ENCODE results near the gene TEAD4.

The TEAD4 gene

GRCh38 chr12:2960390-2960956, 1.3 kb downstream of the TEAD4 start:
- DNase-seq (ENCODE audit: low read depth in 1 of 2, low spot score in 1 of 2): no peak

DNA sequence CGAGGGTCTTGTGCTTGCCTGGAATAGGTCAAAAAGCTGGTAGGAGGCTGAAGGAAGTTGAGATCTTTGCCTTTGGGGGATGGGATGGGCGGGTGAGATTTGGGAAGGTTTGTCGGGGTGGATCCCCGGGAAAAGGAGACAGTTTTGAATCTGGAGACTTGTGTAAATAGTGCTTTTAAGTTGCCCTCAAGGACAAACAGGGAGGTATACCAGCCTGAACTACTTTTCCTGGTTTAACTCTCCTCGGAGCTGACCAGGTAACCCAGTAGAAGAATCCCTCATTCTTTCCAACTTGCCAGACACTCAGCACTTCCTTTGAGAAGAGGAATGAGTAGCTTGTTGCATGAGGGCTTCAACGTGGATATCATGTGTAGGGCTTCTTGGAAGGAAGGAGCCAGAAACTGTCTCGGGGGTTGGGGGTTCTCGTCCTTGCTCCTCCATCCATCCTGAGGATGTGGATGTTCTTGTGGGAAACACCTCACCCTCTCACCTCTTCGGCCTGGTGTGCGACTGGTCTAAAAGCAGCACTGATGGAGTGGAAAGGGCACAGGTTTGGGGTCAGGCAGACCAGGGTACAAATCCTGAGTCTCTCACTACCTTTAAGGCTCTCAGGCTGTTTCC, 1.9 kb downstream of the TEAD4 start:
- no peak for DNase-seq (ENCODE audit: low read depth in 1 of 2, low spot score in 1 of 2)

DNA sequence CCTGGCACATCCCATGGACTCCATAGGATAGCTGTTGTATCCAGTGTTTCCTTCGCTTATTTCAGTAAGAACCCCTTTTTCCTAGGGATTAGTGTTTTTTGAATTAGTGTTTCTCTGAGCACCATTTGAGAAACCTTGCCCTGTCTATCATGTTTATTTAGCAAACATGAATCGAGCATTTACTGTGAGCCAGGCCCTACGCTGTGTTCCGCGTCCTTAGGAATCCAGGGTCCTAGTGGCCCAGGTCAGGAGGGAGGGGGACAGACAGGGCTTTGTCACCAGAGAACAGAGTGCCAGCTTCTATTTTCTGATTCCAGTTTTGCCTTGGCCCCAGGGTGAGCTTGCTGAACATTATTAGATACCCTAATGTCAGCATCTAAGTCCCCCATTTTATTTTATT, 2.5 kb downstream of the TEAD4 start:
- DNase-seq (ENCODE audit: low read depth in 1 of 2, low spot score in 1 of 2): no peak

DNA sequence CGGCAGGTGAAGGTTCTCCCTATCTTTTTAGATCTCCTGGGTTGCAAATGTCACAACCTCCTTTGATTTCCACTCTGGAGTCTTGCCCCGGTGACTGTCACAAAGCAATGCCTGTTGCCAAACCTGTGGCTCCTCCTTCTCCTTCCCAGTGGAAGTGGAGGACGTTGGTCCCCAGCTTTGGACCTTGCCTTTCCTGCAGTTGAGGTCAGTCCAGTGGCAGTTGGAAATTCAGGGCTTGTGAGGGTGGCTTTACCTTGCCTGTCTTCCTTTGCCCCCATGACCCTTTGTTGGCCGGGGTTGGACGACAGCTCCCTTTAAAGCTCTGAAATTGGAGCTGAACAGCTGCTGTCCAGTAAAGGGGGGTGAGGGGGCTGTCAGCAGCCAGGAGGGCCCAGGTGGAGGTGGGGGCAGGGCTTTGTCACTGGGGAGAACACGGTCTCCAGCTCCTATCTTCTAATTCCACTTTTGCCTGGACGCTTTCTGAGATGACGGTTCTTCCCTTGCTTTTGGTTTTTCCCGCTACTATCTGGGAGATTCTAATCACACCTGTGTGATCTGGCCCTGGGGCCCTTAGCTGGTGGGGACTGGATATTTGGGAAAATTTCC, 4.1 kb downstream of the TEAD4 start:
- no peak for DNase-seq (ENCODE audit: low read depth in 1 of 2, low spot score in 1 of 2)

DNA sequence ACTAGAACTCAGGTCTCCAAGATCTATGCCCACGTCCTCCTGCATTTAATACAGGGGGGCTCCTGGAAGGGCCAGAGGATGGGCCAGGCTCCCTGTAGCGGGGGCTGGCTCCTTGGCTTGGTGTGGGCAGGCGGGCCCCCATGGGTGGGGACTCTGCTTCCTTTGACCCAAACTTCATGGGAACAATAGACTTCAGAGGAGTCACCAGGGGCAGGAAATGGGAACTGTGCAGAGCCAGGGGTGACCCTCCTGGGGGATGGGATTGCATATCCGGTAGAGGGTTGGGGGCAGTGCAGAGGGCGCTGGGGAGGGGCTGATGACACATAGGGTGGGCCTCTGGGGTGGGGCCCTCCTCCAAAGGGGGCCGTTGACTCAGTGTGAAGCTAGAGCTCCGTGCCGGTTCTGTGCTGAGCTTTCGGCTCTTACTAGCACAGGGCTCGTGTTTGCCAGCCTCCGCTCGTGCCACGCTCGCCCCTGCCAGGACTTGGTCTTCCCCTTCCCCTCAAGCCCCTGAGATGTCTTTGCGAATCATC, 4.6 kb downstream of the TEAD4 start:
- DNase-seq (ENCODE audit: low read depth in 1 of 2, low spot score in 1 of 2): no peak

- DNase-seq (ENCODE audit: low read depth in 1 of 2, low spot score in 1 of 2): no peak
These were observed 8.5 kb downstream of the TEAD4 start for GRCh38 chr12:2967651-2968050.

DNA sequence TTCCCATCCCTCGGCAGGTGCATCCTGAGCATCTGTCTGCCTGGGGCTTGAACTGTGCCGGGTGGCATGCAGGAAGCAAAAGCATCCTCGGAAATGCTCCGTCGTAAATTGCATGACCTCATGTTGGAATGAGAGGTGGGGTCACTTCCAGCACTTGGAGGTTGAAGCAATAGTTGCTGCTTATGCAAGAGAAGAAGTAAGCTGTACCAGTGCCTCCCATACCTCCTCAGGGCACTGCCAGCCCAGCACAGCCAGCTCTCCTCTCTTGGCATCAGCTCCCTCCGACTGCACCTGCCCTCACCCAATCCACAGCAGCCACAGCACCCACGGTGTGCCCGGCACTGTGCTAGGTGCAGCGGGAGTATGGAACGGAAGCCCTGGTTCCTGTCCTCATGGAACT, 11.5 kb downstream of the TEAD4 start:
- no peak for DNase-seq (ENCODE audit: low read depth in 1 of 2, low spot score in 1 of 2)

DNA sequence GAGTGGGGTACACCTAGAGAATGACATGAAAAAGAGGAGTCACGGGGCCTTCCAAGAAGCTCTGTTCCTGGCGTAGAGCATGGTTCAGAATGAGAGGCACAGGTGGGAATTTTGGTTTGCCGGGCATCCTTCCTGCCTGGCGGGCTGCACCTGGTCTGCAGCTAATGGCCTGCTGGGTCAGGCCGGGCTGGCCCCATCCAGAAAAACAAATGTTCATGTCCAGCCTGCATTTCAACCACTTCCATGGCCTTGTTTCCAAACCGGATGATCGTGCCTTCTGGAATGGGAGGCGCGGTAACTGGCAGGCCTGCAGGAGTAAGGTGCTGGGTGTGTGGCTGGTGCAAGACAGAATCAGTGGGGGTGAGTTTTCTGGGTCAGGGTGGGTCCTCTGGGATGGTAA, 14.4 kb downstream of the TEAD4 start:
- no peak for DNase-seq (ENCODE audit: low read depth in 1 of 2, low spot score in 1 of 2)

DNA sequence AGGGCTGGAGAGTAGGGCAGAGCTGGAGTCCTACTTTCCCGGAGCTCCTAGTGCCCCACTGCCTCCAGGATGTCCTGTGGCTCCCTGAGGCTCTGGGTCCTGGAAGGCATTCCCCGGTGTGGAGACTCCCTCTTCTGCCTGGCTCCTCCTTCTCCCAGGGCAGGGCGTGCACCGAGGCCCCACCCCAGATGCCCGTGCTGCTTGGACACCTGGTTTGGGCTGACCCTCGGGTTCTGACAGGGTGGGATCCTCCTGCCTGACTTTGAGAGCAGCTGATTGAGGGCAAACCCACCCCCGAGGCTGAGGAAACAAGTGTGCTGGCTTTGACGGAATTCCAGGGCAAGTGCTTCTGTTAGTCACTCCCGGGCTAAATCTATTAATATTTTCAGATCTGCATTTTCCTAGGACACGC, 15.4 kb downstream of the TEAD4 start:
- DNase-seq (ENCODE audit: low read depth in 1 of 2, low spot score in 1 of 2): no peak

DNA sequence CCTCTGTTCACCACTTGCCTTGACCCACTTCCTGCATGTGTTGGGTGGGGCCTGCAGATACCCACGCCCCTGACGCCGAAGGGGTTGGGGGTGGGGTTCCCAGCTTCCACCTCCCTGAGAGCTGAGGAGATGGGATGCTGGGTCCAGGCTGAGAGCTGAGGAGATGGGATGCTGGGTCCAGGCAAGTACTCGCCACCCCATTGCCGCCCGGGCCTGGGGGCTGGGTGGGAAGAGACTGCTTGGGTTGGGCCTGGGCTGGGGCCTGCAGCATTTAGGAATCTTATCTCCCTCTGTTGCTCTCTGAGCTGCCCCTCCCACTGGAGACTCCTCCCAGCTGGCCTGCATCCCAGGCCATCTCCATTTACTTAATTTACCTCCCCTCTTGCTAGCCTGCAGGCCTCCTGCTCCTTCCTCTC, 17.4 kb downstream of the TEAD4 start:
- no peak for DNase-seq (ENCODE audit: low read depth in 1 of 2, low spot score in 1 of 2)

DNA sequence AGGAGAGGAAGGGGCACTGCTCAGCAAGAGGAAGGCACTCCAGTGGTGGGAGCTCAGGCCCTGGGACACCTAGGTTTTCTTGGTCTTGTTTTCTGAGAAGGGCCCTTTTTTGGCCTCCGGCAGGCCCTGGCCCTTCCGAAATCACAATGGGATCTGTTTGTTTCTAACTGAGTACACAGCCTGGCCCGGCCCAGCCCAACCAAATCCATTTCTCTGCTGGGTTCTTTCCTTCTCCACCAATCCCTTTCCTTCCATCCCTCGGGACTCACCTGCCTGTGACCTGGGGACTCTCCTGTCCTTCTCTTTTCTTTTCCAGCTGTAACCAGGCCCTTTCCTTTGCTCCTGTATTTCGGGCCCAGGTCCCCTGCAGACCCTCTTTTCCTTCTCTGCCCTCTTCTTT, 18.6 kb downstream of the TEAD4 start:
- no peak for DNase-seq (ENCODE audit: low read depth in 1 of 2, low spot score in 1 of 2)

DNA sequence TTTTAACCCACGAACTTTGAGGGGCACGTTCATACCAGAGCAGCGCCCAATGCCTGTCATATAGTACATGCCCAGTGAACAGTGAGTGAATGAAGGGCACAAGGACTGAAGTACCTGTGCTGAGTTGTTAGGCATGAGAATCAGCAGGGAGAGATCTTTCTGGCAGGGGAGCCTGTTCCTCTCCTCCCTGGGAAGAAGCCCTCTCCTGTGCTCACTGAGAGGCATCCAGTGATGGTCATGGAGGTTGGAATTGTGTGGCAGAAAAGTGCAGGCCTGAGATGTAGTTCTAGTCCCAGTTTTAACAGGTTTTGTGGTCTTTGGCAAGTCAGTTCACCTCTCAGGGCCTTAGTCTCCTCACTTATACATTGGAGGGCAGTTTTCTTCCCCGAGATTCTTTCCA, 20.6 kb downstream of the TEAD4 start:
- no peak for DNase-seq (ENCODE audit: low read depth in 1 of 2, low spot score in 1 of 2)

DNA sequence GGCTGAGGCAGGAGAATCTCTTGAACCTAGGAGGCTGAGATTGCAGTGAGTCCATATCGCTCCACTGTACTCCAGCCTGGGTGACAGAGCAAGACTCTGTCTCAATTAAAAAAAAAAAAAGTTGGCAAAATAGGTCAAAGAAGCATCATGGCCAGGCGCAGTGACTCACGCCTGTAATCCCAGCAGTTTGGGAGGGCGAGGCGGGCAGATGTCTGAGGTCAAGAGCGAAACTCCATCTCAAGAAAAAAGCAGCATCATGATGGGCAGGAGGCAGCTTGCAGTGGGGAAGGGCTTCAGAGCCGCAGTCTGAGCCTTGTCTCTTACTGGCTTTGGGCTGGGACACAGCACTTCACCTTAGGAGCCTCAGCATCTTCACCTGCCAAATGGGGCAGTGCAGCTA, 21.4 kb downstream of the TEAD4 start:
- DNase-seq (ENCODE audit: low read depth in 1 of 2, low spot score in 1 of 2): no peak

GRCh38 chr12:2982361-2982760, 23.2 kb downstream of the TEAD4 start:
- no peak for DNase-seq (ENCODE audit: low read depth in 1 of 2, low spot score in 1 of 2)

GRCh38 chr12:2984249-2984648, 25.1 kb downstream of the TEAD4 start:
- DNase-seq (ENCODE audit: low read depth in 1 of 2, low spot score in 1 of 2): no peak

DNA sequence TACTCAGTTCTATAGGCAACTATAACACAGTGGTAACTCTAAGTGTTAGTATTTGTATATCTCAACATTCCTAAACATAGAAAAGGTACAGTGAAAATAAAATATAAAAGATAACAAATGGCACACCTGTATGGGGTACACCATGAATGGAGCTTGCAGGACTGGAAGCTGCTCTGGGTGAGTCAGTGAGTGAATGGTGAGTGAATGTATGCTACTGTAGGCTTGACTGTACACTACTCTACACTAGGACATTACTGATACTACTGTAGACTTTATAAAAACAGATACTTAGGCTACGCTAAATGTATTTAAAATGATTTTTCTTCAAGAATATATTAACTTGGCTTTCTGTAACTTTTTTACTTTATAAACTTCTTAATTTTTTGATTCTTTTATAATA, 25.5 kb downstream of the TEAD4 start:
- no peak for DNase-seq (ENCODE audit: low read depth in 1 of 2, low spot score in 1 of 2)

GRCh38 chr12:2986876-2987275, 27.7 kb downstream of the TEAD4 start:
- DNase-seq (ENCODE audit: low read depth in 1 of 2, low spot score in 1 of 2): no peak

DNA sequence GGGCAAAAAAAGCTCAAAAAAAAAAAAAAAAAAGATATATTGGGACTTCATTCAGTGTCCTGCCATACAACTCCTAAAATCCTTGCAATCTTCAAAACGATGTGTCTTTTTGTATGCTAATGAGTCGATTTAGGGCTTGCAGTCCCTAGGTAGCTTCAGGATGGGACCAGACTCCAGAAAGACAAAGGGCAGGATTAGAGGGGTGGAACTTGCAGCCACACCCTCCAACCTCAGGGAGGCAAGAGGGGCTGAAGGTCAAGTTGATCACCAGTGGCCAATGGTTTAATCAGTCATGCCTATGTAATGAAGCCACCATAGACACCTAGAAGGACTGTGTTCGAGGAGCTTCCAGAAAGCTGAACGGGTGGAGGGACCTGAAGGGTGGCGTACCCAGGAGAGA, 29.3 kb downstream of the TEAD4 start:
- DNase-seq (ENCODE audit: low read depth in 1 of 2, low spot score in 1 of 2): no peak

DNA sequence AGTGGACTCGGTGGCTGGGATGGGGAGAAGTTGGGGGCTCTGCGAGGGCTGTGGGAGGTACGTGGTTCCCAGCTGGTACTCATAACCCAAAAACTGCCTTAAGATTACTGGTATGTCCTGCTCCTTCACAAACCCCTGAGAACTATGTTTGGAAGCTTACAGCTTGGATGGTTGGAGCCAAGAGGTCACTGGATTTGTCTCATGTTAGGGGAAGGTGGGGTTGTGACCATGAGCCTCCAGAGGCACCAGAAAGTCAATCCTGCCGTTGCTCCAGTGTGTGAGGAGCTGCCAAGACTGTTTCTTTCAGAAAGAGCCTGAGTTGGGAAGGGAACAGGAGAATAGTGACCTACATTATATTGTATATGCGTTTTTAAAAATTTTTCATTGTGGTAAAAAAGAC, 33.5 kb downstream of the TEAD4 start:
- DNase-seq (ENCODE audit: low read depth in 1 of 2, low spot score in 1 of 2): no peak

DNA sequence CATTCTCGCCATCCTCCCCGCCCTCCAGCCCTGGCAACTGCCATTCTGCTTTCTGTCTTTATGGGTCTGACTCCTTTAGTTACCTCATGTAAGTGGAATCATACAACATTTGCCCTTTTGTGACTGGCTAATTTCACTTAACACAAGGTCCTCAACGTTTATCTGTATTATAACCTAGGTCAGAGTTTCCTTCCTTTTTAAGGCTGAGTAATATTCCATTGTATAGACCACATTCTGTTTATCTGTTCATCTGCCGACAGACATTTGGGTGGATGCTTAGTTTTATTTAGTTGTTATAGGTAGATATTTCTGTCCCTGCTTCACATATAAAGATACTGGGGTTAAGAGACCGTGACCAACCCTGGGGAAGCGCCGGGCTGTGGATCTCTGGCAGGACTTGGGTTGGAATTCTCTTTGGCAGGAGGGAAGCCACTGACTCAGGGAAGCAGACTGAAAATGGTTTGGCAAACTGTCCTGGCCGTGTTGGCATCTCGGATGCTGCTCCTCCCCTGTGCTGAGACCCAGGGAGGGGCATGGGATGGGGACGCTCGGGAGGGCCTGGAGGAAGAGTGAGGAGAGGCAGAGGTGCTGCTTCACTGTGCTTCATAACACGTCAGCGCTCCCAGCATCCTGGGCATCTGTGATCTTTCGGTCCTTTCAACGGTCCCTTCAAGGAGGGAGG, 38.9 kb downstream of the TEAD4 start:
- no peak for DNase-seq (ENCODE audit: low read depth in 1 of 2, low spot score in 1 of 2)

- DNase-seq (ENCODE audit: low read depth in 1 of 2, low spot score in 1 of 2): no peak
These were observed 39.6 kb downstream of the TEAD4 start for GRCh38 chr12:2998789-2999264.

GRCh38 chr12:2999265-2999841, 40.2 kb downstream of the TEAD4 start:
- no peak for DNase-seq (ENCODE audit: low read depth in 1 of 2, low spot score in 1 of 2)
